Lower leg skin (tissue), 4 donors: Measurements from ENCODE around the gene PRSS36. TPM values are rescaled to one million over a fixed set of nuclear protein-coding genes. Genes with fewer than 3 reads are reported as not detected.
A peak's percentile ranks its signal among the peaks of the same experiment; 100 is the strongest.

Experiments
- DNase-seq, 2 donors: peaks; one replicate each; pipeline ENCODE4 v3.0.0-alpha.2; 2019; ENCODE audit warnings: low spot score in 2 of 2
- H3K4me3 ChIP-seq: fragments of 200-600 bp; sonication (generic); 2 replicates; pipeline ENCODE4 v1.5.1; 2017; ENCODE audit warnings: mild to moderate bottlenecking, low read depth; ENCODE audit not compliant: poor library complexity, severe bottlenecking
- POLR2A ChIP-seq, 2 donors: fragments of 450-650 bp; IDR thresholded peaks; one replicate each; pipeline ENCODE4 v1.6.1; 2016 to 2017; ENCODE audit warnings: antibody characterized with exemption in 2 of 2, mild to moderate bottlenecking in 1 of 2, moderate library complexity in 1 of 2
- WGBS, 2 donors: methylation state at CpG; one replicate each; pipeline ENCODE4 v1.1.5; 2018; 5-methylcytosine and 5-hydroxymethylcytosine counted together
- intact Hi-C: fragments of 100-400 bp; cut with DNase I; formaldehyde crosslinking; loops from one replicate; pipeline ENCODE4 v1.15.0; 2023; ENCODE audit warnings: low total_unique reads
- total RNA-seq, 4 donors: library from RNA; depleted of rRNA; stranded (reverse); fragments of >200 nt; gene quantifications; one replicate each; pipeline ENCODE4 v1.1.0, GENCODE V29; 2016
- TF ChIP-seq, protein P1 (sequence below), 3 donors: fragments of 450-650 bp; IDR thresholded peaks; one replicate each; pipeline ENCODE4 v1.5.1; 2016; ENCODE audit warnings: antibody characterized with exemption in 3 of 3, mild to moderate bottlenecking in 3 of 3, moderate library complexity in 2 of 3

The PRSS36 gene
- total RNA-seq, 4 donors from 2014 or later, result 2.3 to 10.5 (median 3.3) TPM

DNA sequence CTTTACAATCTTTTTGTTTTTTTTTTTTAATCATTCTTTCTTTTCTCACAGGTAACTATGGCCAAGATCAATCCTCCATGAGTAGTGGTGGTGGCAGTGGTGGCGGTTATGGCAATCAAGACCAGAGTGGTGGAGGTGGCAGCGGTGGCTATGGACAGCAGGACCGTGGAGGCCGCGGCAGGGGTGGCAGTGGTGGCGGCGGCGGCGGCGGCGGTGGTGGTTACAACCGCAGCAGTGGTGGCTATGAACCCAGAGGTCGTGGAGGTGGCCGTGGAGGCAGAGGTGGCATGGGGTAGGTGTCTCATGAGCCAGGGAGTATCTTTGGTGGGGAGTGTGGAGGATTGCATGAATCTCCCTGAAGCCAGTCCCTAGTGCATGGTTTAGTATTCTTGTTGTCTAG lies 35.0 kb upstream of the PRSS36 start:
- 91 to 95% methylated on average over 14 of the region's 14 CpGs for WGBS, 2 donors
- intact Hi-C loops, result no loop called here
- H3K4me3 ChIP-seq, result no peak overlapping the region

DNA sequence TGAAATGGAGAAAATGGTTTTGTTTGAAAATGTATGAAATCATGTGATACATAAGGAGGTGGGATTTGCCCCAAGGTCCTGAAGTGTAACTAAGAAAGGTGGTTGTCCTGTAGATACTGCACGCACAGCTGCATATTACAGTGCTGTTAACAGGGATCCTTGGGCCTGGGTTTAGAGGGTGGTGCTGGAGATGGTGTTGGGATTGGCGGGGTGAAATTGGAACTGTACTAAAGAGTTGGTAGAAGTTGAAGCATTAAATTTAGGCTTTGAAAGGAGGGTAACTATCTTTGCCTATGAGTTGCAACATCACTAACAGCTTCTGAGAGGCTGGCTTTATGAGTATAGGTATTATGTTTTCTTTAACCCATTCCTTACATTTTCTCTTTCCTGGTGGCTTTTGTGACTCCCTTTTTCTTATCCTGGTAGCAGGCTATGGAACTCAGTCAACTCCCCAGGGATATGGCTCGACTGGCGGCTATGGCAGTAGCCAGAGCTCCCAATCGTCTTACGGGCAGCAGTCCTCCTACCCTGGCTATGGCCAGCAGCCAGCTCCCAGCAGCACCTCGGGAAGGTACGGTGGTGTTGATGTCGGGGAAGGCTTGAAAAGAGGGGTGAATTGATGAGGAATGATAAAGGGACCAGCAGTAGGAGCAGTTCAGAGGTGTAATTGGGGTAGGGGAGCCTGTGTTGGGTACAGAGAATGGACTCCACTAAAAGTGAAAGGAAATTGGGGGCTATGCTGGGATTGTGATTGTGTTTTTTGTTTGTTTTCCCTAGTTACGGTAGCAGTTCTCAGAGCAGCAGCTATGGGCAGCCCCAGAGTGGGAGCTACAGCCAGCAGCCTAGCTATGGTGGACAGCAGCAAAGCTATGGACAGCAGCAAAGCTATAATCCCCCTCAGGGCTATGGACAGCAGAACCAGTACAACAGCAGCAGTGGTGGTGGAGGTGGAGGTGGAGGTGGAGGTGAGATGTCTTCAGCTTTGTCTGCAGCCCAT lies 33.9 kb upstream of the PRSS36 start:
- intact Hi-C loops, result no loop called here
- TF ChIP-seq, protein P1, sequence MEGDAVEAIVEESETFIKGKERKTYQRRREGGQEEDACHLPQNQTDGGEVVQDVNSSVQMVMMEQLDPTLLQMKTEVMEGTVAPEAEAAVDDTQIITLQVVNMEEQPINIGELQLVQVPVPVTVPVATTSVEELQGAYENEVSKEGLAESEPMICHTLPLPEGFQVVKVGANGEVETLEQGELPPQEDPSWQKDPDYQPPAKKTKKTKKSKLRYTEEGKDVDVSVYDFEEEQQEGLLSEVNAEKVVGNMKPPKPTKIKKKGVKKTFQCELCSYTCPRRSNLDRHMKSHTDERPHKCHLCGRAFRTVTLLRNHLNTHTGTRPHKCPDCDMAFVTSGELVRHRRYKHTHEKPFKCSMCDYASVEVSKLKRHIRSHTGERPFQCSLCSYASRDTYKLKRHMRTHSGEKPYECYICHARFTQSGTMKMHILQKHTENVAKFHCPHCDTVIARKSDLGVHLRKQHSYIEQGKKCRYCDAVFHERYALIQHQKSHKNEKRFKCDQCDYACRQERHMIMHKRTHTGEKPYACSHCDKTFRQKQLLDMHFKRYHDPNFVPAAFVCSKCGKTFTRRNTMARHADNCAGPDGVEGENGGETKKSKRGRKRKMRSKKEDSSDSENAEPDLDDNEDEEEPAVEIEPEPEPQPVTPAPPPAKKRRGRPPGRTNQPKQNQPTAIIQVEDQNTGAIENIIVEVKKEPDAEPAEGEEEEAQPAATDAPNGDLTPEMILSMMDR (IDR thresholded peaks at IDR 0.05), result no peak
- no peak for TF ChIP-seq POLR2A (IDR thresholded peaks at IDR 0.05)
- WGBS, 2 donors, result 71 to 77% methylated on average over 10 of the region's 10 CpGs
- DNase-seq, result no peak
- no peak overlapping the region for H3K4me3 ChIP-seq

More for the DNA sequence above, 35.0 kb upstream of the PRSS36 start:
- no peak for DNase-seq
- TF ChIP-seq, protein P1 (IDR thresholded peaks at IDR 0.05), result no peak

DNA sequence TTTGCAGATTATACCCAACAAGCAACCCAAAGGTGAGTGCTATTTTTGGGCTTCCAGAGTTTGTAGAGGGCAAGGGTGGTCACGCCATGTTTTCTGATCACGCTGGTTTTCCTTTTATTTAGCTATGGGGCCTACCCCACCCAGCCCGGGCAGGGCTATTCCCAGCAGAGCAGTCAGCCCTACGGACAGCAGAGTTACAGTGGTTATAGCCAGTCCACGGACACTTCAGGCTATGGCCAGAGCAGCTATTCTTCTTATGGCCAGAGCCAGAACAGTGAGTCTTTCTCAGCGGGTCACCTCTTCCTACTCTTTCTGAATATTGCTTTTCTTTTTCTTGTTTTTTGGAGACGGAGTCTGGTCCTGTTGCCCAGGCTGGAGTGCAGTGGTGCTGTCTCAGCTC lies 32.5 kb upstream of the PRSS36 start:
- intact Hi-C loops, result no loop called here
- DNase-seq, result no peak
- TF ChIP-seq POLR2A (IDR thresholded peaks at IDR 0.05), result no peak
- TF ChIP-seq, protein P1 (IDR thresholded peaks at IDR 0.05), result no peak
- 27 to 32% methylated on average over 7 of the region's 7 CpGs for WGBS, 2 donors
- H3K4me3 ChIP-seq, result no peak overlapping the region

DNA sequence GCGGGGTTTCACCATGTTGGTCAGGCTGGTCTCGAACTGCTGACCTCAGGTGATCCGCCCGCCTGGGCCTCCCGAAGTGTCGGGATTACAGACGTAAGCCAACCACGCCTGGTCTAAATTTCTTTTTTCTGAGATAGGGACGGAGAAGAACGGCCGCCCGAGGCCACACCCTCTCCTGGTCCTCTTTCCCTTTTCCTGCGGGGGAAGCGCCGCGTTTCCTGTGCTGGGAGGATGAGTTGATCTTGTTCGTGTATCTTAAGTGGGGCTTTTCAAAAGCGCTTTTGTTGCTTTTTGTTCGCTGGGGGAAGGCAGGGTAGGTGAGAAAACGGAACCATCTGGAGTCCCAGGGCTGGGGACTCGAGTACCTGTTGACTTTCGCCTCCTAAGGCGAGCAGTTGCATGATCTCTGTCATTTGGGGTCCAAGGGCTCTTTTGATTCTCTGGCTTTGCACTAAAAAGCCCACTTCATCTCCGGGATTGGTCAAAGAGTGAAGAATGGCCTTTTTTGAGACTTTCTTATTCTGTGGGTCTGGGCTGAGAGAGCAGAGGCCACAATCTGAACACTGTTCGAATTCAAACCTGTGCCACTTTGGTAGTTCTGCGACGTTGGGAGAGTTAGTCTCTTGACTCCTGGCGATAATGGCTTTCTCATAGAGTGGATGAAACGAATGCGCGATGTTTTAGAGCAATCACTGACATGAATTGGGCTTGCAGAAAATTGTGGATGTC lies 31.4 kb upstream of the PRSS36 start:
- intact Hi-C loops, result no loop called here
- peak overlapping the region; percentile 82 for H3K4me3 ChIP-seq
- no peak for TF ChIP-seq POLR2A (IDR thresholded peaks at IDR 0.05)
- TF ChIP-seq, protein P1 (IDR thresholded peaks at IDR 0.05), result no peak
- 5 to 6% methylated on average over 31 of the region's 31 CpGs for WGBS, 2 donors
- DNase-seq, result peak; percentile 48 to 89

DNA sequence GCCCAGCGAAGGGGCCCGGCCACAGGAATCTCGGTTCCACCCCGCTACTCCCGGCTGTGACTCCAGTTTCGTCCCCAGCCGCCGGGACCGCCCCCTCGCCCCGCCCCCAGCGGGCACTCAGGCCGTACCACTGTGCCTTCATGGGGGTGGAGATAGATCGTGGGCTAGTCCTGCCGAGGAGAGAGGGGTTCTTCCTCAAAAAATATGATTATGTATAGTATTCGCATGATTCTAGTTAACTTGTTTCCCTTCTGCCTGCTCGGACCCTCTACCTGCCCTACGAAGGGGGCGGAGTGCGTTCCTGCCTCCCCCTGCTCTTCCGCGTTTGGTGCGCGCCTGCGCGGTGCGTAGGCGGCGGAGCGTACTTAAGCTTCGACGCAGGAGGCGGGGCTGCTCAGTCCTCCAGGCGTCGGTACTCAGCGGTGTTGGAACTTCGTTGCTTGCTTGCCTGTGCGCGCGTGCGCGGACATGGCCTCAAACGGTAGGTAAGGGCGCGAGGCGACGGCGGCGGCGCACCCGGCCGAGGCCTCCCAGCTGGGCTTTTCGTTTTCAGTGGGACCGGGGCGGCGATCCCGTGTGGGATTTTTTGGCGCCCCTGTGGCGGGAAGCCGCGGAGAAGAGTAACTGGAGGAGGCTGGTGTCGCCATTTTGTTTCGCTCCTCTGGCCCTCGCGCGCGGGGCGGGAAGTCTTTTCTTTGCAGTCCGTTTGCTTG lies 30.0 kb upstream of the PRSS36 start, which contains the start of gene FUS:
TSS of gene FUS (plus strand) at position 393 of the 713 bp plus-strand sequence. CDS start at position 469, 76 bp downstream.
- peak; percentile 88 to 98 for DNase-seq
- peak within 1 kb of the TSS; percentile 82 for H3K4me3 ChIP-seq
- TF ChIP-seq POLR2A (IDR thresholded peaks at IDR 0.05), result peak in 1 of 2 donors; percentile 100
- TF ChIP-seq, protein P1 (IDR thresholded peaks at IDR 0.05), result no peak
- intact Hi-C loops, result loop anchor here (10.0 kb wide), 1 partner anchor 265 kb away; the partner anchor contains the start of gene ZNF843
- 0% methylated on average over 40 to 69 of the region's 69 CpGs for WGBS, 2 donors
